HG03378 (cell line): ENCODE data around the gene HMGCLL1.

Experiments
- ATAC-seq: cut with Tn5 transposase; IDR thresholded peaks from one replicate; pipeline ENCODE4 v1.9.1; 2021; ENCODE audit warnings: mild to moderate bottlenecking, moderate library complexity; ENCODE audit not compliant: unreplicated experiment

Gene HMGCLL1

GRCh38 chr6:55578537-55579363 is at the start of gene HMGCLL1:
TSS of gene HMGCLL1 (minus strand) at chr6:55579192. CDS start at chr6:55579055, 137 bp downstream.
- ATAC-seq: no peak

- no peak for ATAC-seq
Observed at GRCh38 chr6:55621993-55622392, 43.0 kb upstream of the HMGCLL1 start.

- ATAC-seq: no peak
Observed at GRCh38 chr6:55621244-55621643, 42.3 kb upstream of the HMGCLL1 start.

DNA sequence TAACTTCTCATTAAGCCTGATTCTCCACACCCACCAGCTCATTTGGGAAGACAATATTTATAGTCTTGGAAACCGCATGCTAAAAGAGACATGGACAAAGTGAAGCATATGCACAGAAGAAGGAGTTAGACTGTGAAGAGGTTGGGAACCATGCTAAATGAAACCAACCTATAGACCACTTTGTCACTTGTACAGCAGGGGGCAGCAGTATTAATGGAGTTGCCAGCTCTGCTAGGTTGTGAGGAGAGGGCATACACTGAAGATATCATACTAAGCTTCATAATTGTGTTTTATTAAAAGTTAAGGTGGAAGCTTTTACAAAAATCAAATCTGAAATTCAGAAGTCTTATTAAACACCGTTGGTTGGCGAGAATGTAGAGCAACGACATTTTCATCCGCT is 38.3 kb upstream of the HMGCLL1 start:
- ATAC-seq: no peak

DNA sequence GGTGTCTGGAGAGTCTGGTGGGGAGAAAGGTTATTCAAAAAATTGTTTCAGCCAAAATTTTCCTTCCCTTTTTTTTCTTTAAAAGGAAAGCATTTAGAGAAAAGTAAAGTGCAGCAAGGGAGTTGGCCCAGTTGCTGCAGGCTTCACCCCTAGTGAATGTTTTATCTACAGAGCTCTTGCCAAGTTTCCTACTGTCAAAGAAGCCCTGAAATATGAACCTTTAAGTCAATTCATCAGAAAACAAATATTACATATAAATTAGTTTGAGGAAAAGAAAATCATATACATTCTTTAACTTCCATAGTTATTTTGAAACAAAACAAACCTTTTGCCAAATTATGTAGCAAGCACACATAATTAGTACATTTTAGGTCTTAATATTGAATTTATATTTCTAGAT is 25.0 kb upstream of the HMGCLL1 start:
- ATAC-seq: no peak

DNA sequence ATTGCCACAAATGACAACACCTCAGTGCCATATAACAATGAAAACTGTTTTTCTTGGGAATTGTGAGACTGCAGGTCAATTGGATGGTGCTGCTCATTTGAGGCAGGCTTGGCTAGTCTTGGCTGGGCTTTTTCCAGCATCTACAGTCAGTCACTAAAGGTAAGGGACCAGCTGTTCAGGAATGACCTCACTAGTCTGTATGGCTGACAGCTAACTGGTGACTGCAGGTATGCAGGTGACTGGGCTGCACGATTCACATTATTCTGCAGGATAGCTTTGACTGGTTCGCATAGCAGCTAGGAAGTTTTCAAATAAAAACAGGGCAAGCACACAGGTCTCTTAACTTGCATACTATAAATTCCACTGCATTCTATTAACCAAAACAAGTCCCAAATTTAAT is 22.1 kb upstream of the HMGCLL1 start:
- no peak for ATAC-seq

DNA sequence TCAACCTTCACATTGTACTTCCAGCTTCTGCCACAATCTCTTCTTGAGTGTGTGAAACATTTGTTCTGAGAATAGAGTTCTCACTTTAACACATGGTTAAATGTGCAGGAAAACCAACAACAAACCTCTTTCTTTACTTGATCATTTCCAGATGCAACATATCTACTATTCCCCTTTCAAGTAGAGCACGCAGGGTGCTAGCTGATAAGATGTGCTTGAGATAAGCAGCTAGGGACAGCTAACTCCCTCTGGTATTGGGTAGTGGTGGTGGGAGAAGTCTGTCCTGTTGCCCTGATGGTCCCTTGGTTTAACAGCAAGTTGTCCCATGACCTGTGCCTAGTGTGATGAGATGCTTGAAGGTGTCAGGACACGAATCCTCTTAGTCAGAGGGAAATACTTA is 15.4 kb upstream of the HMGCLL1 start:
- no peak for ATAC-seq

- no peak for ATAC-seq
Observed at GRCh38 chr6:55584654-55585354, 5.8 kb upstream of the HMGCLL1 start.

- no peak for ATAC-seq
Observed at GRCh38 chr6:55576811-55577210, 2.2 kb downstream of the HMGCLL1 start.

DNA sequence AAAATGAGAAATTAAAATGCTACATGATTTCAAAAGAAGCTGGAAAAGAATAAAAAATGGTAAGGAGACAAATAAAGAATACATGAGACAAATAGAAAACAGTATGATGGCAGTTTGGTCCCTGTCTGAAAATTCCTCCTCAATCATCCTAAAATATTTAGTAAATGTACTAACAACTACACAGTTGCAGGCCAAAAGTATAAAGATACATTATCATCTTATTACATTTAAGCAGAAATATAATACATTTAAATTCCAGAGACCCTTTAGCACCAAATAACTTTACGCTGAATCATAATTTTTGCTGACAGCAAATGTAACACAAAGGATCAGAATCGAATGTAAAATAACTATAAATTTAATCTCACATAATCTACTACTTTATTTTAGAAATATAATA is 4.4 kb downstream of the HMGCLL1 start:
- ATAC-seq: no peak

DNA sequence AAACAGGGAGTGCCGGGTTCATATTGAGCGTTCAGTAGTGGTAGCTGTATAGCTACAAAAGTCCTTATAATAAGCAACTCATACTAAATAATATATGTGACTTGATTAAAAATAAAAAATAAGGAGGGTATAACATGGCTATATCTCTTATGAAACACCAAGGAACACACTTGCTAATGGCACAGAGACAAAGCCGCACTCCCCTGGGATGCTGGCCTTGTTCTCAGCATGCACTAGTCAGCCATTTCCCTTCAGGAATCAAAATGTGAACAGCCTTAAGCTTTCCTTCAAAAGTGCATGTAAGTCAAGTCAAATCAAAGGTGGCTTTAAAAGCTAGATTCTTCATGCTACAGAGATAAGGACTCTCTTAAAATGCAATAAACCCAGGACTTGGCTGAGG is 9.4 kb downstream of the HMGCLL1 start:
- ATAC-seq: no peak

- no peak for ATAC-seq
Observed at GRCh38 chr6:55568808-55569439, 10.1 kb downstream of the HMGCLL1 start.

- ATAC-seq: no peak
Observed at GRCh38 chr6:55567558-55567957, 11.4 kb downstream of the HMGCLL1 start.

GRCh38 chr6:55566036-55566710 is 12.8 kb downstream of the HMGCLL1 start:
- no peak for ATAC-seq

GRCh38 chr6:55562318-55562717 is 16.7 kb downstream of the HMGCLL1 start:
- no peak for ATAC-seq

GRCh38 chr6:55560290-55560885 is 18.6 kb downstream of the HMGCLL1 start:
- ATAC-seq: no peak

DNA sequence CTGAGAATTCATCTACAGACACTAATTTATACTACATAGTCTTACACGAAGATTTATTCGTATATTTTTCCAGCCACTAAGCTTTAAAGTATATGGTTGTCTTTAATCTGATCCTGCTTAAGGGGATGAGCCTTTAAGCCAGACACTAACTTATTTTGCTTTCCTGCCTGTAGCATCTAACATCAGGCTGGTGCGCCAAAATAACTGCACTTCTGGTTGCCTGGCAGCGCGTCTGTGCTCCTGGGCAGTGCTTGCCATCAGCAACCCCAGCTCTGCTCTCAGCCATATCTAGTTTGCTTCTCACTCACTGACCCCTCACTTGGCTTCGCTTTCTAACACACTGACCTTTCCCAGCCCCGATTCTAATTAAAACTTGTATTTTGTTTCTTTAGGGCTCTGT is 21.8 kb downstream of the HMGCLL1 start:
- no peak for ATAC-seq

- no peak for ATAC-seq
Observed at GRCh38 chr6:55545791-55546190, 33.2 kb downstream of the HMGCLL1 start.

GRCh38 chr6:55543633-55544309 is 35.2 kb downstream of the HMGCLL1 start:
- no peak for ATAC-seq

DNA sequence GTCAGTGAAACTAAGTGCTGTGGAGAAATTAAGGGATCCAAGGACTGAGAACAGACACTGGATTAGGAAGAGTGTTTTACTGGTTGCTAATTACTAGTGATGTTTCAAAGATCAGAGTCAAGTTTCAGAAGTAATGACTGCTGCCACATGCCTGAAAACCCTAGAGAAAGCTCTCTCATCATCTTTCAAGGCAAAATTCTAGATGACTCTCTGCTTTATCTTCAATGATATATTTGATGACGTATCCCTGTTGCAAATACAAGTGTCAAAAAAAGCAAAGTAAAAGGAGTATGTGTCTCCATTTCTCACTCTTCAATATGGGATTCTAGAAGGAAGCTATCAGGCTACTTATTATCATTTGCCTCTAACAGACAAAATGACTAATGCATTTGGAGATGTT is 38.0 kb downstream of the HMGCLL1 start:
- no peak for ATAC-seq
